Measurements from ENCODE around the gene NTF3. TPM values are rescaled to one million over a fixed set of nuclear protein-coding genes. Genes with fewer than 3 reads are reported as not detected.

Gene NTF3
- total RNA-seq, 1 donor from 2014 or later: 8.9 TPM

DNA sequence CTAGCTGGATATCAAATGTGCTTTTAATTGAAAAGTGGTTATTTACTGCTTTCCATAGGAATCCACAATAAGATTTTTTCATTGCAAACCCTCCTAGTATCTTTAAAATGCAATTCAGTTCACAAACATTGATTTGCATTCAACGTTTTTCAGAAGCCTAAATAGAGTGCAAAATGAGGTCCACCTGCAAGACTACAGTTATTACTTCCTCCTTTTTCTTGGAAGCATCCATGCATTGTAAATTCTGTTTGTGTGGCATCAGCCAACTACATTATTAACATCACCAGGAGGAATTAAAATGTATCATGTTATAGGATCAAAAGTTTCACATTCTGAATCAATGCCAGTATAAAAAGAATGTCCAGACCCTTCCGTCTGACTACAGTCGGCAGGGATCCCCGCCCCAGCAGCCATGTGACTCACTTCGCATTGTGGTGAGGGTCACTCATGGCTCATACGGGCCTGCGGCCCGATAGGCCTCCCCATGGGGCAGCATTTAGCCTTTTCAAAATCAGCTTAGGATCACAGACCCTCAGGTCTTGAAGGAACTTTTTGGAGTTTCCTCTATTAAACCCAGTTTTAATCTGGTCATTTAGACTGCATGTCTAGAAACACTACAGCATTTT lies 46.3 kb downstream of the NTF3 start:
- peaks cover 2% of the 10 kb centered on the region for H3K36me3 Mint-ChIP-seq (ENCODE audit: low read depth, unreplicated experiment)
- H3K4me1 Mint-ChIP-seq (ENCODE audit: low read depth, unreplicated experiment): peaks cover 6% of the 10 kb centered on the region
- no peak overlapping the region for H3K27ac Mint-ChIP-seq (ENCODE audit: unreplicated experiment)
- Histone ChIP-seq H3K27me3 (ENCODE audit: insufficient read depth, low read length) (no peaks in the 10 kb centered on the region), H3K4me2 (ENCODE audit: low read length) (peak overlapping the region; percentile 12), H3K9ac (ENCODE audit: low read length) (no peak overlapping the region), H4K20me1 (ENCODE audit: insufficient read depth, low read length) (peaks cover under 1% of the 10 kb centered on the region), H2AFZ (ENCODE audit: low read depth, low read length) (no peak overlapping the region), H3K27ac (ENCODE audit: low read depth, low read length) (no peak overlapping the region), H3K4me1 (ENCODE audit: insufficient read depth, low read length) (peaks cover 3% of the 10 kb centered on the region), H3K36me3 (ENCODE audit: insufficient read depth, low read length) (no peaks in the 10 kb centered on the region), H3K9me3 (ENCODE audit: insufficient read depth, low read depth, low read length) (no peaks in the 10 kb centered on the region), H3K79me2 (ENCODE audit: insufficient read depth, low read length) (peaks cover 1% of the 10 kb centered on the region), H3K4me3 (ENCODE audit: insufficient read depth, low read depth, low read length) (no peak overlapping the region)
- FAIRE-seq: peak; percentile 50
- H3K9me3 Mint-ChIP-seq (ENCODE audit: unreplicated experiment): no peaks in the 10 kb centered on the region
- TF ChIP-seq, protein P1, sequence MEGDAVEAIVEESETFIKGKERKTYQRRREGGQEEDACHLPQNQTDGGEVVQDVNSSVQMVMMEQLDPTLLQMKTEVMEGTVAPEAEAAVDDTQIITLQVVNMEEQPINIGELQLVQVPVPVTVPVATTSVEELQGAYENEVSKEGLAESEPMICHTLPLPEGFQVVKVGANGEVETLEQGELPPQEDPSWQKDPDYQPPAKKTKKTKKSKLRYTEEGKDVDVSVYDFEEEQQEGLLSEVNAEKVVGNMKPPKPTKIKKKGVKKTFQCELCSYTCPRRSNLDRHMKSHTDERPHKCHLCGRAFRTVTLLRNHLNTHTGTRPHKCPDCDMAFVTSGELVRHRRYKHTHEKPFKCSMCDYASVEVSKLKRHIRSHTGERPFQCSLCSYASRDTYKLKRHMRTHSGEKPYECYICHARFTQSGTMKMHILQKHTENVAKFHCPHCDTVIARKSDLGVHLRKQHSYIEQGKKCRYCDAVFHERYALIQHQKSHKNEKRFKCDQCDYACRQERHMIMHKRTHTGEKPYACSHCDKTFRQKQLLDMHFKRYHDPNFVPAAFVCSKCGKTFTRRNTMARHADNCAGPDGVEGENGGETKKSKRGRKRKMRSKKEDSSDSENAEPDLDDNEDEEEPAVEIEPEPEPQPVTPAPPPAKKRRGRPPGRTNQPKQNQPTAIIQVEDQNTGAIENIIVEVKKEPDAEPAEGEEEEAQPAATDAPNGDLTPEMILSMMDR (IDR thresholded peaks at IDR 0.05; ENCODE audit: insufficient read depth, low read depth, low read length): no peak
- no peak for TF ChIP-seq EZH2 (IDR thresholded peaks at IDR 0.05; ENCODE audit: insufficient read depth, low read length)
- no peak overlapping the region for H3K4me3 Mint-ChIP-seq (ENCODE audit: unreplicated experiment)
- peaks cover 19% of the 10 kb centered on the region for H3K27me3 Mint-ChIP-seq (ENCODE audit: low read depth, unreplicated experiment)
- peak; percentile 14 for DNase-seq (ENCODE audit: low read depth)

- no peaks in the 10 kb centered on the region for H3K79me2 ChIP-seq (ENCODE audit: insufficient read depth, low read length)
- H3K4me3 ChIP-seq (ENCODE audit: insufficient read depth, low read depth, low read length): no peak overlapping the region
- Mint-ChIP-seq H3K27ac (ENCODE audit: unreplicated experiment) (no peak overlapping the region), H3K4me3 (ENCODE audit: unreplicated experiment) (no peak overlapping the region), H3K4me1 (ENCODE audit: low read depth, unreplicated experiment) (peaks cover 5% of the 10 kb centered on the region), H3K9me3 (ENCODE audit: unreplicated experiment) (no peaks in the 10 kb centered on the region), H3K27me3 (ENCODE audit: low read depth, unreplicated experiment) (peaks cover 7% of the 10 kb centered on the region), H3K36me3 (ENCODE audit: low read depth, unreplicated experiment) (no peaks in the 10 kb centered on the region)
- no peak overlapping the region for H2AFZ ChIP-seq (ENCODE audit: low read depth, low read length)
- no peak overlapping the region for H3K4me2 ChIP-seq (ENCODE audit: low read length)
- peaks cover 3% of the 10 kb centered on the region for H3K4me1 ChIP-seq (ENCODE audit: insufficient read depth, low read length)
- H3K27me3 ChIP-seq (ENCODE audit: insufficient read depth, low read length): no peaks in the 10 kb centered on the region
- no peaks in the 10 kb centered on the region for H4K20me1 ChIP-seq (ENCODE audit: insufficient read depth, low read length)
- TF ChIP-seq, protein P1 (IDR thresholded peaks at IDR 0.05; ENCODE audit: insufficient read depth, low read depth, low read length): no peak
- TF ChIP-seq EZH2 (IDR thresholded peaks at IDR 0.05; ENCODE audit: insufficient read depth, low read length): no peak
- H3K9me3 ChIP-seq (ENCODE audit: insufficient read depth, low read depth, low read length): no peaks in the 10 kb centered on the region
- DNase-seq (ENCODE audit: low read depth) (no peak), FAIRE-seq (no peak)
- no peak overlapping the region for H3K9ac ChIP-seq (ENCODE audit: low read length)
- no peak overlapping the region for H3K27ac ChIP-seq (ENCODE audit: low read depth, low read length)
- no peaks in the 10 kb centered on the region for H3K36me3 ChIP-seq (ENCODE audit: insufficient read depth, low read length)
These were observed 47.9 kb downstream of the NTF3 start for GRCh38 chr12:5479761-5480160.

DNA sequence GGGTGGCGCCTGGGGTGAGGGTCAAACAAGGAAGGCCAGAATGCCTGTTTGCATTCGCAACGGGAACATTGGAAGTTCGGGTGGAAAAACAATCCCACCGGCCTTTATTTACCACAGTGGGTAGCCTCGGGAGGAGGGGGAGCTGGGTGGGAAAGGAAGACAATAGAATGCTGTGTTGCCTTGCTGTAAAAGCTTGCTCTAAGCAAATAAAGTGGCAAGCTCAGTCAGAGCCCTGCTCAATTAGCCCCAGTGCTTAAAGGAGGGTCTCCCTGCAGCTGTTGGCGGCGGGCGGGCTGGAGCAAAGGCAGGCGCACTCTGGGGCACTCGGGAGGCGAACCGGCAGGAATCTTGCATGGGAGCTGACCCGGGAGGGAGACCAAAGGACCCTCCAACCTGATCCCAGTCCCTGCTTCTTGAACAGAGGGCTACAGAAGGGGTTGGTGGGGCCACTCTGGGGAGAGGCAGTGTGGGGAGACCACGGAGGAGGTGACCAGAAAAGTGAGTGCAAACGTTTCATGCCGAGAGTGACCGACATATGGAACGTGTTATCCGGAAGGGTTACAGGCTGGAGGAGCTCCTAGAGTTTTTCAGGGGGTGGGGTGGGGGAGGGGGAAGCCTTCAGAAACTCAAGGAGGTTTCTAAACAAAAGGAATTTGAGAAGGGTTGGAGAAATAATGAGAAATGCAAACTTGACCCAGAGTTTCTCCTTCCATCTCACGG lies 48.5 kb downstream of the NTF3 start:
- TF ChIP-seq EZH2 (IDR thresholded peaks at IDR 0.05; ENCODE audit: insufficient read depth, low read length): no peak
- TF ChIP-seq, protein P1 (IDR thresholded peaks at IDR 0.05; ENCODE audit: insufficient read depth, low read depth, low read length): no peak
- Mint-ChIP-seq H3K4me3 (ENCODE audit: unreplicated experiment) (no peak overlapping the region), H3K27me3 (ENCODE audit: low read depth, unreplicated experiment) (peaks cover 8% of the 10 kb centered on the region), H3K4me1 (ENCODE audit: low read depth, unreplicated experiment) (no peaks in the 10 kb centered on the region), H3K36me3 (ENCODE audit: low read depth, unreplicated experiment) (no peaks in the 10 kb centered on the region), H3K27ac (ENCODE audit: unreplicated experiment) (peak overlapping the region; percentile 21), H3K9me3 (ENCODE audit: unreplicated experiment) (no peaks in the 10 kb centered on the region)
- DNase-seq (ENCODE audit: low read depth) (no peak), FAIRE-seq (no peak)
- H3K4me2 ChIP-seq (ENCODE audit: low read length): peak overlapping the region; percentile 37
- no peaks in the 10 kb centered on the region for H3K27me3 ChIP-seq (ENCODE audit: insufficient read depth, low read length)
- no peak overlapping the region for H3K9ac ChIP-seq (ENCODE audit: low read length)
- H3K79me2 ChIP-seq (ENCODE audit: insufficient read depth, low read length): no peaks in the 10 kb centered on the region
- H3K27ac ChIP-seq (ENCODE audit: low read depth, low read length): no peak overlapping the region
- H3K9me3 ChIP-seq (ENCODE audit: insufficient read depth, low read depth, low read length): no peaks in the 10 kb centered on the region
- H3K4me1 ChIP-seq (ENCODE audit: insufficient read depth, low read length): peaks cover 3% of the 10 kb centered on the region
- no peak overlapping the region for H3K4me3 ChIP-seq (ENCODE audit: insufficient read depth, low read depth, low read length)
- H4K20me1 ChIP-seq (ENCODE audit: insufficient read depth, low read length): no peaks in the 10 kb centered on the region
- no peak overlapping the region for H2AFZ ChIP-seq (ENCODE audit: low read depth, low read length)
- no peaks in the 10 kb centered on the region for H3K36me3 ChIP-seq (ENCODE audit: insufficient read depth, low read length)

Data from astrocyte (in vitro differentiated cells and primary cell).